Activated naive CD8-positive, alpha-beta T cell (primary cell): Measurements from ENCODE around the gene KIAA0930.

Experiments
- H3K27ac Mint-ChIP-seq: one replicate; pipeline ENCODE4 v1.8.0; 2021; ENCODE audit warnings: mixed read lengths
- H3K27me3 Mint-ChIP-seq: one replicate; pipeline ENCODE4 v1.8.0; 2021; ENCODE audit warnings: mixed read lengths
- H3K36me3 Mint-ChIP-seq: one replicate; pipeline ENCODE4 v1.8.0; 2021; ENCODE audit warnings: mixed read lengths
- H3K4me1 Mint-ChIP-seq: one replicate; pipeline ENCODE4 v1.8.0; 2021; ENCODE audit warnings: low read depth, mixed read lengths
- H3K4me3 Mint-ChIP-seq: one replicate; pipeline ENCODE4 v1.8.0; 2021; ENCODE audit warnings: mild to moderate bottlenecking, mixed read lengths
- H3K9me3 Mint-ChIP-seq: one replicate; pipeline ENCODE4 v1.8.0; 2021; ENCODE audit warnings: low read depth, mixed read lengths

Gene KIAA0930

DNA sequence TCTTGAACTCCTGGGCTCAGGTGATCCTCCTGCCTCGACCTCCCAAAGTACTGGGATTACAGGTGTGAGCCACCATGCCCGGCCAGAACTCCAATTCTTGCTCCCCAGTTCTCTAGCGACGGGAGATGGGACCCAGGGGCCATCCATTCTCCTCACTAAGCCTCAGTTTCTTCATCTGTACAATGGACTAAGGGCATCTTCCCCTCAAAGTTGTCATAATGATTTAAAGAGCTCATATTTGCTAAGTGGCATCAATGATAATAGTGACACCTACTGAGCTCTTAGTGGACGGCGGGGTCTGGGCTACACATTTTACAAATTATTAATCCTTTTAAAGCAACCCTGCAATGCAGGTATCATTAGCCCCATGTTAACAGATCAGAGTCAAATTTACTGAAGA lies 34.5 kb downstream of the KIAA0930 start:
- Mint-ChIP-seq H3K4me1 (no peaks in the 10 kb centered on the region), H3K4me3 (no peak overlapping the region), H3K27me3 (no peaks in the 10 kb centered on the region), H3K9me3 (no peaks in the 10 kb centered on the region), H3K36me3 (peaks cover 2% of the 10 kb centered on the region), H3K27ac (no peak overlapping the region)

DNA sequence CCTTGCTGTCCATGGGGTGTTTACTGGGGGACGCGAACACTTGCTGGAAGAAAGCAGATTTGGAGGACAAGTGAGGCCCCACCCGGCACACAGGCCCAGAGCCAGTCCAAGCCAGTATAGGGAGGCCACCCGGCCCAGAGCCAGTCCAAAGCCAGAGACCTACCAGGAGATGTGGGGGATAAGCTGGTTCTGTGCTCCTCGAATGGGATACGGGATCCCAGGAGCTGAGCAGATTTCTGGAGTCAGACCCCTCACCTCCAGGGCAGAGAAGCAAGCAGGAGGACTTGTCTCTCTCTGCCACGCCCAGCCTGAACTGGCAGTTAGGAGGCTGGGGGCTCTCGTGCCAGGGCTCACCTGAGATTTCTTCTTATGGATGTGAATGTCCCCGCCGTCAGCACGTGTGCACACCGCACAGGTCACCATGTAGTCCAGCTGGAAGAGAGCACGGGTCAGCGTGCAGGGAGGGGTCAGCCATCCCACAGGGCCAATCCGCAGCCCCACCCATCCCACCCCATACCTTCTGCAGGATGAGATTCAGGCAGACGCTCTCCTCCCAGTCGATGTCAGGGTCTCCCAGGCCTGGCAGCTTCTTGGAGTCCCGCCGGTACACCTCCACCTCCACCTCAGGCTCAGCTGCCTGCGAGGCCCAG lies 35.3 kb downstream of the KIAA0930 start:
- Mint-ChIP-seq H3K4me1 (no peaks in the 10 kb centered on the region), H3K4me3 (no peak overlapping the region), H3K27ac (no peak overlapping the region), H3K9me3 (no peaks in the 10 kb centered on the region), H3K36me3 (peaks cover 4% of the 10 kb centered on the region), H3K27me3 (no peaks in the 10 kb centered on the region)

DNA sequence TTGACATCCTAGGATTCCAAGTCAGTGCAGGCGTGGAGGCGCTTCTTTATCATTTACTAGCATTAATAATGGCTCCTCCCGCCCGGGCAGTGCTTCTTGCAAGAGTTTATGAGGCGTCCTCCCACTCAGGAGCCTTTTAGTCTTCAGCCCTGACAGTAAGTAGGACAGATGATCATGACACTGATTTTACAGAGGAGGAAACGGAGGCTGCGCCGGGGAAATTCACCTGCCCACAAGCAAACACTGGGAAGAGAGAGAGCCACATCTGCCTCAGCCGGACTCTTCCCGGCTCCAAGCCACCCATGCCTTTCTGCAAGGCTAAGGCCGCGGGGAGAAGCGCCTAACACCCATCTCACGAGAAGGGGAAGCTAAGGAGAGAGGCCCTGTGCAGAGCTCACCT lies 35.9 kb downstream of the KIAA0930 start:
- H3K27ac Mint-ChIP-seq, result no peak overlapping the region
- no peaks in the 10 kb centered on the region for H3K9me3 Mint-ChIP-seq
- no peaks in the 10 kb centered on the region for H3K27me3 Mint-ChIP-seq
- H3K4me1 Mint-ChIP-seq, result no peaks in the 10 kb centered on the region
- H3K36me3 Mint-ChIP-seq, result peaks cover 5% of the 10 kb centered on the region
- no peak overlapping the region for H3K4me3 Mint-ChIP-seq

DNA sequence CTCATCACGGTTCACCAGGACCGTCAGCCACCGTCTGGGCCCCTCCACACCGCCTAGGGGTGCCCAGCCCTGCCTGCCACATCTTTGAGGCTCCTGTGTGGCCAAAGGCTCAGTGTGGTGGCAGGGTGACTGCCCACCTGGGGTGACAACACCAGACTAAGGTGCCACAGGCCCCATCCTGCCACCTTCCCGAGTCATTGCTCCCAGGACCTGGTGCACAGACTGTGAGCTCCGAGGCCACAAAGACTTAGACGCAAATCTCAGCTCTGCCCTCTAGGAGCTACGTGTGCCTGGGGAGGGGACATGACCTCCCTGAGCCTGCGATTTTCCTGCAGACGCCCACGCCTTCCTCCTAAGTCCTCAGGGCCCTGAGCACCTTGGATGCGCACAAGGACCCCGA lies 36.5 kb downstream of the KIAA0930 start:
- H3K9me3 Mint-ChIP-seq, result no peaks in the 10 kb centered on the region
- peaks cover 5% of the 10 kb centered on the region for H3K36me3 Mint-ChIP-seq
- H3K4me1 Mint-ChIP-seq, result no peaks in the 10 kb centered on the region
- no peak overlapping the region for H3K4me3 Mint-ChIP-seq
- no peaks in the 10 kb centered on the region for H3K27me3 Mint-ChIP-seq
- no peak overlapping the region for H3K27ac Mint-ChIP-seq

DNA sequence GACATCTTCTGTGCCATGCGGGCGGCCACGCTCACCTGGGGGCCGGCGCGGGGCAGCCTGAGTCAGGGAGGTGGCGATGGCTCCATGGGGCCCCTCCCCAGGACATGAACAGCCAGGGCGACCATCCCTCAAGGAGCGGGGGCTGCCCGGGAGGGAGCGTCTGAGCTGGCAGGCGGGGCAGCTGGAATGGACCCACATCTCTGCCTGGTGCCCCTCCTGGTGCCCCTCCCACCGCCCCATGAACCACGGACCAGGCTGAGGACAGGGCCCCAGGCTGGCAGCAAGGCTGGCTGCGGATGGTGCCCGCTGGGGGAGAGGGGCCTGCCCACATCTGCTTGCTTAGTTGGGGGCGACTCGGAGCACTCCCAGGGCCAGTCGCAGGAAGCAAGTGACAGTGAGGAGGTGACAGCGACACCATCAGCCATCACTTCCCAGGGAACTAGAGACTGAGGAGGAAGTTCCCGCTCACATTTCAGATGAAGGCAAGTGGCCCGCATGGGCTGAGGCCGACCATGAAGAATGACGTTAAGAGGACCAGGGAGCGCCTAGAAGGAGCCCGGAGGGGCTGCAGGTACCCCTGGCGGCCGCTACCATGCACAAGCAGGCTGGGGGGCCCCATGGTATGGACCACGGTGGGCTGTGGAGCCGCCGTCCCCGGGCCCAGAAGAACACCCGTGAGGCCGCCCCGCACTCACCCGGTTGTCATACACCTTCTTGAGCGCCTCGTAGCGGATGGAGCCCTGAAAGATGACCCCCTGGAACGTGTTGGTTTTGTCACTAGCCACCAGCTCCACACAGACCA lies 37.3 kb downstream of the KIAA0930 start:
- Mint-ChIP-seq H3K27ac (no peak overlapping the region), H3K4me1 (no peaks in the 10 kb centered on the region), H3K27me3 (no peaks in the 10 kb centered on the region), H3K36me3 (peaks cover 5% of the 10 kb centered on the region), H3K4me3 (no peak overlapping the region), H3K9me3 (no peaks in the 10 kb centered on the region)

DNA sequence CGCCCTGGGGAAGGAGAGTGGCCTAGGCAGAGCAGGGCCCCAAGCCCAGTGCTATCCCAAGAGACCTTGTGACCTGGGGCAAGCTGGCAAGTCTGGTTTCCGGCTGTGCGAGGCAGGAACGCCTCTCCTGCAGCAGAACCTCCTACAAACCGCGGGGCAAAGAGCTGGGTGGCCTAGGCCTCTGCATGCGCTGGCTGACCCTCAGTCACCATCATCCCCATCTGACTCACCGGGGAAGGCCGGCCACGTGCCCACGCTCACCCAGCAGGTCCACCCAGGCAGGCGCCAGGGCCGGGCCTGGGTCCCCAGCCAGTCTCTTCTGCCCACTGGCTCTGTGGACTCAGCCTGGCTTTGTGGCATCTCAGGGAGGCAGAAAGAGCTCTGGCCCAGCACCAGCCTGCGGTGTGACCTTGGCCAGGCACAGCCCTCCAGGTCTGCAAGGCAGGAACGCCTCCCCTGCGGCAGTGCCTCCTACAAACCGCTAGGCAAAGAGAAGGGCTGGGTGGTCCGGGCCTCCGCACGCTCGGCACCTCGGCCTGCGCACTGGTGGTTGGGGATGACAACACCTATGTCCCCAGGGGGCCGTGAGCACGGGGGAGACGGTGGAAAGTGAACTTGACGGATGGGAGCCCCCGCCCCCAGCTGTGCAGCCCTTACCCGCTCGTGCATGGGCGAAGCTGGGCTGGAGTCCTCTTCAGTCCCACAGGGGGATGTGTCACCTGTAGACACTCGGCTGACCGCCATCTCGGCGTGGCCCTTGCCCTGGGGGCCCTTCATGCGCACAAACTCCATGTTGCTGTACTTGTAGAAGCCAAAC lies 38.2 kb downstream of the KIAA0930 start:
- H3K4me3 Mint-ChIP-seq, result no peak overlapping the region
- H3K27ac Mint-ChIP-seq, result no peak overlapping the region
- no peaks in the 10 kb centered on the region for H3K27me3 Mint-ChIP-seq
- no peaks in the 10 kb centered on the region for H3K4me1 Mint-ChIP-seq
- peaks cover 5% of the 10 kb centered on the region for H3K36me3 Mint-ChIP-seq
- H3K9me3 Mint-ChIP-seq, result no peaks in the 10 kb centered on the region

DNA sequence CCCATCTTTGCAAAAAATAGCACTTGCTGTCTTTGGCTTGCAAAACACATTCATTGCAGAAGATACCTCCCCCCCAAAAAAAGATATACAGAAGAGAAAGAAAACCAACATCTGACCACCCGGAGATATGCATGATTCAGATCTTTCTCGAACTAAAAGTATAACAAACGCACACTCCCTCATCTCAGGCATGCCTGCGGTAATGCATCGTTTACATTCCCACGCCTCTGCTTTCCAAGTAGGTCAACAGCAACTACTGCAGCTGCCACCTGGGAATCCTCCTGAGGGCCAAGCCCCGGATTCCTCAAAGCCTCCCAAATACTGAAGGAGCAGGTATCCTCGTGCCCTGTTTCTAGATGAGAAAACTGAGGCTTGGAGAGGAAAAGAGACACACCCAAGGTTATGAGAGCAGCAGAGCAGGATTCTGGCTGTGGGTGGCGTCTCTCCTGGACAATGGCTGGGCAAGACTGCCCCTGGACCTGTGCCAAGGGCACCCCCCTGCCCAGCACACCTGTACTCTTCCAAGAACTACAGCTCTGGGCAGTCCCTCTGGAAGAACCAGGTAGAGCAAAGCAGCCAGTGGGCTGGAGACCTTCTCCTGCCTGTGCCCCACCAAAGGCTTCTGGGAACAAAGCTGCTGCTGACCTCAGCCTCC lies 38.9 kb downstream of the KIAA0930 start:
- Mint-ChIP-seq H3K4me1 (no peaks in the 10 kb centered on the region), H3K4me3 (no peak overlapping the region), H3K27me3 (no peaks in the 10 kb centered on the region), H3K9me3 (no peaks in the 10 kb centered on the region), H3K27ac (no peak overlapping the region), H3K36me3 (peaks cover 5% of the 10 kb centered on the region)

DNA sequence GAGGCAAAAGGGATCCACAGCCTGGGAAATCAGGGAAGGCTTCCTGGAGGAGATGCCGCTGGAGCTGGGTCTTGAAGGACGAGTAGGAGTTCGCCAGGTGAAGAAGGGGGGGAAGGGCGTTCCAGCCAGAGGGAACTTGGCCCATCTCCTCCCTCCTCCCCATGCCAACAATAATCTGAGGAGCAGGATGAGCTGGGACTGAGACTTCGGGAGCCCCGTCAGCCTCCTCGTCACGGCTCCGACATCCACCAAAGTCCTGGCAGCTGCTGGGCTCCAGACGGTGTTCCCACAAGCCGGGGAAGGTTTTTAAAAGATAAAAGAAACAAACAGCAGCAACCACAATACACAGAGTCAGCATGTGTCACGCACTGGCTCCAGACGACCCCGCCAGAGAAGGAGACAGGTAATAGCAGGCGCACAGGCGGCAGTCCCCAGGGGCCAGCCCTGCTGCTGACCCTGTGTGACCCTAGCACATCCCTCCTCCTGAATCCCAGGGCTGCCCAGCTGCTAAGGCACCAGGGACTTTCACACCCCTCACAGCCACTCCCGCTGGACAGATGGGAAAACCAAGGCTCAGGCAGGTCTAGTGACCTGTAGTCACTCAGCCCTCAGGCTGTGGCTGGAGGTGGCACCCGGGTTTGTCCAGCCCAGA lies 39.7 kb downstream of the KIAA0930 start:
- H3K4me1 Mint-ChIP-seq, result no peaks in the 10 kb centered on the region
- H3K4me3 Mint-ChIP-seq, result no peak overlapping the region
- peaks cover 5% of the 10 kb centered on the region for H3K36me3 Mint-ChIP-seq
- no peaks in the 10 kb centered on the region for H3K27me3 Mint-ChIP-seq
- H3K27ac Mint-ChIP-seq, result no peak overlapping the region
- no peaks in the 10 kb centered on the region for H3K9me3 Mint-ChIP-seq

DNA sequence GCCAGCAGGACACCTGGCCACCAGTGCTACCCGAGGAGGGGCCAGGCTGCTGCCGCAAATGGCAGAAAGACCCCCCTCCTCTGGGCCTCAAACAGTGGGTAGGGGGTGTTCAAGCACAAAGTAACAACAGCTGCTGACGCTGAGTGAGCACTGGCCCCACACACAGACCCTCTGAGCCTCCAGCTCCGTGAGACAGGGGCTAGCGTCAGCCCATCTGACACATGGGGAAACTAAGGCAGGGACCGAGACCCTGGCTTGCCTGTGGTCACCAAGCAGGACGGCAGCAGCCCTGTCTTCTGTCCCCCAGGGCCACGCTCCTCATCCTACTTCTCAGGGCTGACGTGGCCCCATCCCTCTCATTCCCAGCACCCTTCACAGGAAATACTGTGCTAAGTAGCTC lies 40.5 kb downstream of the KIAA0930 start:
- Mint-ChIP-seq H3K4me1 (no peaks in the 10 kb centered on the region), H3K36me3 (peaks cover 2% of the 10 kb centered on the region), H3K27ac (no peak overlapping the region), H3K4me3 (no peak overlapping the region), H3K9me3 (no peaks in the 10 kb centered on the region), H3K27me3 (no peaks in the 10 kb centered on the region)

DNA sequence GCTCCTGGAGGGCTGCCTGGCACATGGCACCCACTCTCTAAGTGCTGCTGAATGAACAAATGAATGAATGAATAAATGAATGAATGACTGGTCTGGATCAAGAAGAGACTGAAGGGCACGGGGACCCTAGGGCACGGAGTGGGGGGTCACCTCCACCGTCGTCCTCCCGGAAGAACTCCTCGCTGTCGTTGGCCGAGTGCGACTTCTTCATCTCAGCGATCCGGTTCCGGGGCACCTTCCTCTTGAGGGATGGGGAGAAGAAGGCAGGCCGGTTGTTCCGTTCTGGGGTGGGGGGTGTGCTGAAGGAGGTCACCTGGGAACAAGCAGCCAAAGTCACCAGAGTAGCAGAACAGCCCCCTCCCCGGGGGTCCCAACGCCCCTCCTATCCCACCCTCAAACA lies 41.0 kb downstream of the KIAA0930 start:
- Mint-ChIP-seq H3K4me1 (no peaks in the 10 kb centered on the region), H3K4me3 (no peak overlapping the region), H3K27ac (no peak overlapping the region), H3K9me3 (no peaks in the 10 kb centered on the region), H3K36me3 (peaks cover 2% of the 10 kb centered on the region), H3K27me3 (no peaks in the 10 kb centered on the region)

DNA sequence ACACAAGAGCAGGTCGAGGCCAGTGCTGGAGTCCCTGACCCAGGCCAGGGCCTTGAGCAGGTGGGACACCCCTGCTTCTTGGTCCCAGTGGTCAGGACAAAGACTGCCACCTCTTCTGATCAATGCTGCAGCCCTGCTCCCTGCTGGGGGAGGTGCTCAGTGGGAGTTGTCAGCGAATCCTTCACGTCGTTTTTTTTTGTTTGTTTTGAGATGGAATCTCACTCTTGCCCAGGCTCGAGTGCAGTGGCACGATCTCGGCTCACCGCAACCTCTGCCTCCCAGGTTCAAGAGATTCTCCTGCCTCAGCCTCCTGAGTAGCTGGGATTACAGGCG lies 42.3 kb downstream of the KIAA0930 start:
- Mint-ChIP-seq H3K4me3 (no peak overlapping the region), H3K4me1 (no peaks in the 10 kb centered on the region), H3K27me3 (no peaks in the 10 kb centered on the region), H3K36me3 (peaks cover 2% of the 10 kb centered on the region), H3K9me3 (no peaks in the 10 kb centered on the region), H3K27ac (no peak overlapping the region)

DNA sequence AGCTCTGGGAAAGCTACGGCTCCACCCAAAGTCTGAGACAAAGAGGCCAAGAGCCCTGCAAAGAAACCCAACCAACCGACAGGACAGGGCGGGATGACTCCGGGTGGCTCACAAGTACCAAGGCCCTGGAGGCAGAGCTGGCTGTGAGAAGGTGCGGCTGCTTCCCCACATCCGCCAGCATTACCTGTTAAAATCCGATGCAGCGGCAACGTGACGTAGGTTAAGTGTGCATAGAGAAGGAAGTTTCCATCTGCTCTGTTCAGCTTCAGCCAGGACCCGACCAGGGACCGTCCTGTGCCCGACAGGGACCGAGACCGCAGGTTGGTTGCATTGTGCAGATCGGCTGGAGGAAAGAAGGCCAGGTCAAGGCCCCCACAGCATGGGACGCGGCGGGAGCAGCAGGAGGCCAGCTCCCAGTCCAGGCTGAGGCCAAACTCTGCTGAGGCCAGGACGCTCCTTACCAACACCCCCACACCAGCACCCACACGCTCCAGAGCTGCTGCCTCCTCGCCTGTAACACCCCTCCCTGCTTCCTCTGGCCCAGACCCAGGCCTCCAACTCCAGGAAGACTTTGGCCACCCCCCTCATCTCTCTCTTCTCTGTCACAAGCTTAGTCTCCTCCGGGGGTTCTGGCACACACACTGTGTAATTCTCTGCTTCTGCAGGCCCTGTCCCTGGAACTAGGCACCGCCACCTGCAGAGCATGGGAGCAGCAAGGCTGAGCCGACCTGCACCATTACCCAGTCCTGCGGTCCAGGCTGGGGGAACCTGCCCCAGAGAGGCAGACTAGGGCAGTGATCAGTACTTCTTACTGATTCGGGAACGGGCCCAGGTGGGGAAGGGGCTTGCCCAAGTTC lies 42.9 kb downstream of the KIAA0930 start:
- no peaks in the 10 kb centered on the region for H3K4me1 Mint-ChIP-seq
- H3K9me3 Mint-ChIP-seq, result no peaks in the 10 kb centered on the region
- H3K4me3 Mint-ChIP-seq, result no peak overlapping the region
- peaks cover 2% of the 10 kb centered on the region for H3K36me3 Mint-ChIP-seq
- H3K27ac Mint-ChIP-seq, result no peak overlapping the region
- no peaks in the 10 kb centered on the region for H3K27me3 Mint-ChIP-seq

DNA sequence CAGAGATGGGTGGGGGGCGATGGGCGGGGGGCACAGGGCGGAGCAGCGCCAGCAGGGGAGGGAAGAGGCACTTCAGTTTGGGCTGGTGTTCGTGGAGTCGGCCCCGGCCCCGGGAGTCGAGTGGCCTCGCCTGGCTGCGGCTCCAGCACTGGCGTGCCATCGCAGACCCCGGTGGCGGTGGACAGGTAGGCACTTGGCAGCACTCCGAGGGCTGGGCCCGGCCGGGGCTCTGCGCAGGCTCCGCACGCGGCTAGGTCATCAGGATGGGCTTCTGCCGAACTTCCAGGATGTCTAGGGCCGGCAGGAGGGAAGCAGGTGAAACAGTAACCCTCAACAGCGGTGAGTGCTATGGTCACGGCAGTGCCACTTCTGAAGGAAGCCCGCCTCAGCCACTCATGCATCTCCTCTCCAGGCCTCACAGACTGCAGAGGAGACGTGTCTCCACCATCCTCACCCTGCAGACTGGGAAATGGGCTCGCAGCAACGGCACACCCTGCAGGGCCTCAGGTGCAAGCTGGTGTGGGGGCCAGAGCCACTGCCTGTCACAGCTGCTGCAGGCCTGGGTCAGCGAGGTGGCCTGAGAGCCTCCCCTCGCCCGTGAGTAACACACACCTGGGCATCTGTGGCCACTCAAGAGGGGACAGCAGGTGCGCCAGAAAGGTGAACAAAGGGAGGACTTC lies 43.6 kb downstream of the KIAA0930 start:
- no peaks in the 10 kb centered on the region for H3K9me3 Mint-ChIP-seq
- H3K4me3 Mint-ChIP-seq, result no peak overlapping the region
- H3K27ac Mint-ChIP-seq, result no peak overlapping the region
- no peaks in the 10 kb centered on the region for H3K27me3 Mint-ChIP-seq
- no peaks in the 10 kb centered on the region for H3K4me1 Mint-ChIP-seq
- peaks cover 2% of the 10 kb centered on the region for H3K36me3 Mint-ChIP-seq
